ENCODE data around the gene TGFBR3L.
"Not testable (repeated sequence)": the region's sequence is repeated elsewhere in the genome, so short reads cannot be mapped to it uniquely, and the experiment has no call there.

The TGFBR3L gene

GRCh38 chr19:7928741-7929701 lies 14.4 kb downstream of the TGFBR3L start:
- DNase-seq = peak; percentile 73

- not testable (repeated sequence) for DNase-seq
Measured at GRCh38 chr19:7930030-7930429, 15.4 kb downstream of the TGFBR3L start.

GRCh38 chr19:7930765-7931164 lies 16.1 kb downstream of the TGFBR3L start:
- no peak for DNase-seq

- DNase-seq = no peak
Measured at GRCh38 chr19:7931221-7932061, 16.8 kb downstream of the TGFBR3L start.

GRCh38 chr19:7932276-7932929 lies 17.8 kb downstream of the TGFBR3L start:
- no peak for DNase-seq

- no peak for DNase-seq
Measured at GRCh38 chr19:7932930-7933300, 18.3 kb downstream of the TGFBR3L start.

- no peak for DNase-seq
Measured at GRCh38 chr19:7933411-7933810, 18.8 kb downstream of the TGFBR3L start.

GRCh38 chr19:7933828-7934725 lies 19.4 kb downstream of the TGFBR3L start:
- DNase-seq = no peak

- no peak for DNase-seq
Measured at GRCh38 chr19:7934766-7935165, 20.1 kb downstream of the TGFBR3L start.

- DNase-seq = no peak
Measured at GRCh38 chr19:7940841-7941240, 26.2 kb downstream of the TGFBR3L start.

GRCh38 chr19:7941895-7942596 lies 27.4 kb downstream of the TGFBR3L start:
- DNase-seq = no peak

GRCh38 chr19:7942981-7943443 lies 28.4 kb downstream of the TGFBR3L start:
- DNase-seq = no peak

GRCh38 chr19:7943444-7944176 lies 29.0 kb downstream of the TGFBR3L start, which contains the start of gene TIMM44:
Gene TIMM44, minus strand, starts transcription at chr19:7943666. Its CDS starts 15 bp downstream, at chr19:7943651.
- DNase-seq = peak; percentile 99

GRCh38 chr19:7944177-7944761 lies 29.6 kb downstream of the TGFBR3L start:
- peak; percentile 91 for DNase-seq

GRCh38 chr19:7947939-7948338 lies 33.3 kb downstream of the TGFBR3L start:
- no peak for DNase-seq

GRCh38 chr19:7953060-7953459 lies 38.4 kb downstream of the TGFBR3L start:
- DNase-seq = no peak

GRCh38 chr19:7953576-7953975 lies 38.9 kb downstream of the TGFBR3L start:
- DNase-seq = no peak

GRCh38 chr19:7955696-7956095 lies 41.1 kb downstream of the TGFBR3L start:
- no peak for DNase-seq

- no peak for DNase-seq
Measured at GRCh38 chr19:7959211-7959610, 44.6 kb downstream of the TGFBR3L start.

- DNase-seq = not testable (repeated sequence)
Measured at GRCh38 chr19:7961082-7961481, 46.5 kb downstream of the TGFBR3L start.

Measured in CD4-positive, alpha-beta T cell treated with Interleukin-6 for 4 hours (primary cell).